Activated naive CD4-positive, alpha-beta T cell (primary cell): ENCODE data around the gene DCAF12L2.
"Not testable (repeated sequence)": the region's sequence is repeated elsewhere in the genome, so short reads cannot be mapped to it uniquely, and the experiment has no call there.

Source experiments
- DNase-seq, 4 experiments: peaks; one replicate each; lab custom pipeline; 2025; lab: John Stamatoyannopoulos, UW

Gene DCAF12L2

DNA sequence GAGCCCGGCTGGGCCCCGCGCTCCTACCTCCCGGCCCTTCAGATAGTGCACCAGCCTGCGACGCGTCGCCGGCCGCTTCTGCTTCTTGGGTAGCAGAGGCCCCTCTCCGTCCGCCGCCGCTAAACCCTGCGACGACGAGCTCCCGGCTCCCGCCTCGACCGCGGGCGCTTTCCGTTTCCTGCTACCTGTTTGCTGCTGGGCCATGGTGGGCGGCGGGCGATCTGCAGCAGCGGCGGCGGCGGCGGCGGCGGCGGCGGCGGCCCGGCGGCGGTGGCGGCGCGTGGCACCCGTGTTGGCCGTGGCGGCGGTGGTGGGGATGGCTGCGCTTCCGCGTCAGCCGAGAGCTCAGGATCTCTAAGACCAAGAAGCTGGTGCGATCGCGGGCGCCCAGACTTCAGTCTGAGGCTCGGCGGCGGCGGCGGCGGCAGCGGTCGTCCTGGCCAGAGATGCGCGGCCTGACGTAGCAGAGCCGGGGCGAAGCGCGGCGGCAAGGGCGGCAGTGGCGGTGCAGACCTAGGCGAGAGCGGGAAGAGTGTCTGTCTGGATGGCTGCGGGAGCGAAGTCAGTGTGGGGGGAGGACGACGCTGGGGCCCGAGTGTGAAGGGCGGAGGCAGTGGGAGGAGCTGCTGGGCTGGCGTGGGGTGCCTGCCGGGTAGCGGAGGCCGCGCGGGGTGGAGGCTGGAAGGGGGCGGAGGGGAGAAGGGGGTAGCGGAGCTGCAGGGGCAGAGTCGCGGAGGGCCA is at the start of gene DCAF12L2:
DCAF12L2 (minus strand) TSS at position 569 of the 741 bp plus-strand sequence; CDS start at position 204, 365 bp downstream.
- DNase-seq, result no peak

DNA sequence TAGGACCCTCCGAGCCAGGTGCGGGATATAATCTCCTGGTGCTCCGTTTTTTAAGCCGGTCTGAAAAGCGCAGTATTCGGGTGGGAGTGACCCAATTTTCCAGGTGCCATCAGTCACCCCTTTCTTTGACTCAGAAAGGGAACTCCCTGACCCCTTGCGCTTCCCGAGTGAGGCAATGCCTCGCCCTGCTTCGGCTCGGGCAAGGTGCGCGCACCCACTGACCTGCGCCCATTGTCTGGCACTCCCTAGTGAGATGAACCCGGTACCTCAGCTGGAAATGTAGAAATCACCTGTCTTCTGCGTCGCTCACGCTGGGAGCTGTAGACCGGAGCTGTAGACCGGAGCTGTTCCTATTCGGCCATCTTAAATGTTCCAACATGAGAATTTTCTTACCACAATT is 24.8 kb upstream of the DCAF12L2 start:
- not testable (repeated sequence) for DNase-seq

DNA sequence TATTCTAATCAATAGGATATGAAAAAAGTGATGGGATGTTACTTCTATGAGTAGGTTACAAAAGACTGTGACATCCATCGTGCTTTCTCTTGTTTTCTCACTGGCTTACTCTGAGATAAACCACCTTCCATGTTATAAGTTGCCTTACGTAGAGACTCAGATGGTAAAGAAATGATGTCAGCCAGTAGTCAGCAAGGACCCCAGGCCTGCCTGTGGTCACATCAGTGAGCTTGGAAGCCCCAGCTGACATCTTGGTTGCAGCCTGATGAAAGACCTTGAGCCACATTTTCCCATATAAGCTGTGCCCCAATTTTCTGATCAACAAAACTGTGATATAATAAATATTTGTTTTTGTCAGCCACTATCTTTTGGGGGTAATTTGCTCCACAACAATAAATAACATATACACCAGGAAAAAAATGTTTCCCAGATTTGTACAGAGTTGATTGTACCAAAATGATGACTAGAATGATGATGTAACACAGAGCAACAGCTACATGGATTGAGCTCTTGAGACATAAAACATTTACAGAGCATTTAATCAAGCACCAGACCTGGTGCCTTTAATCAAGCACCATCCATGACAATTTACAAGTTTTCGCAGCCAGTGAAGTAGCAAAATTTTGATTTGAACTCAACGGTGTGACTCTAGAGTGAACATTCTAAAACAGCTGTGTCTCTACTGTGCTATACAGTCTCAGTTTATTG is 11.2 kb upstream of the DCAF12L2 start:
- no peak for DNase-seq

DNA sequence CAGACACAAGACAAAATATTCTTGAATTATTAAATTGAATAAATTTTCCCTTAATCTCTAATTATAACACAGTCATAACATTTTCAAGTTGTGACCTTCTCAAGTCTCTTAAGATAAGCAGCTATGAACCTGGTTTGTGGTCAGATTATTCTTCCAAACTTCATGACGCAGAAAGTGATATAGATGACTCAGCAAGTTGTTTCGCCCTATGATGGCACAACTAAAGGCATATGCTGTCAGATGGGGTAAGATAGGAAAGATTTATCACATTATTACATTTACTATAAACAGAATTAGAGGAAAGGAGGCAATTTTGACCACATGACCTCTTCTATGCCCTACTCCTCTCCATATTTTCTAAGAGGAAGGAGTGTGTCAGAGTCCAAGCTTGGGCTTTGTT is 4.6 kb upstream of the DCAF12L2 start:
- no peak for DNase-seq

DNA sequence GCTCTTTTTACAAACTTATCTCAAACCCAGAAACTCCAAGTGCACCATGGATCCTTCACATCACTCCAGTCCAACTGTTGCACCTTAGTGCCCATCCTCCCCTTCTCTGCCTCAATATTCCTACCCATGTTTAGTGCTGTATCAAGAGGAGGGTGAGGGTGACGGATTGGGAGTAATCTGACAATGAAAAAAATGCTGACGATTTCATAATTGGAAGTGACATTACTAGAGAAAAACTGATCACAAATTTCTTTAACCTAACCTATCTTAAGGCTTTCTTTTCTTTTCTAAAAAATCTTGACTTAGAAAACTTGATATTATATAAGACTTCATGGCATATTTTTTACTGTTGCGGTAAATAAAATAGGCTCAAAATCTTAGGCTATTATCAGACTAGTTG is 1.5 kb upstream of the DCAF12L2 start:
- no peak for DNase-seq

DNA sequence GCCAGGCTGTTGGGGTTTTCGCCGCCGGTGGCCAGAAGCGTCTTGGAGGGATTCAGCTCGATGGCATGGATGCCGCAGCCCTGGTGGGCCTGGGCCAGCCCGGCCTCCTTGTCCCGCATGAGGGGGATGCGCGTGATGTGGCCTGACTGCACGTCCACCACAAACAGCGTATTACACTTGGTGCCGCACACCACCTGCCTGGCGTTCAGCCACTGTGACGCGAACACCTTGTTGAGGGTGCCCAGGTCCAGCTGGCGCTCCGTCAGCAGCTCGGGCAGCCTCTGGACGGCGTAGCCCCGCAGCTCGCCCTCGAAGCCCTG is 728 bp downstream of the DCAF12L2 start:
- no peak for DNase-seq

DNA sequence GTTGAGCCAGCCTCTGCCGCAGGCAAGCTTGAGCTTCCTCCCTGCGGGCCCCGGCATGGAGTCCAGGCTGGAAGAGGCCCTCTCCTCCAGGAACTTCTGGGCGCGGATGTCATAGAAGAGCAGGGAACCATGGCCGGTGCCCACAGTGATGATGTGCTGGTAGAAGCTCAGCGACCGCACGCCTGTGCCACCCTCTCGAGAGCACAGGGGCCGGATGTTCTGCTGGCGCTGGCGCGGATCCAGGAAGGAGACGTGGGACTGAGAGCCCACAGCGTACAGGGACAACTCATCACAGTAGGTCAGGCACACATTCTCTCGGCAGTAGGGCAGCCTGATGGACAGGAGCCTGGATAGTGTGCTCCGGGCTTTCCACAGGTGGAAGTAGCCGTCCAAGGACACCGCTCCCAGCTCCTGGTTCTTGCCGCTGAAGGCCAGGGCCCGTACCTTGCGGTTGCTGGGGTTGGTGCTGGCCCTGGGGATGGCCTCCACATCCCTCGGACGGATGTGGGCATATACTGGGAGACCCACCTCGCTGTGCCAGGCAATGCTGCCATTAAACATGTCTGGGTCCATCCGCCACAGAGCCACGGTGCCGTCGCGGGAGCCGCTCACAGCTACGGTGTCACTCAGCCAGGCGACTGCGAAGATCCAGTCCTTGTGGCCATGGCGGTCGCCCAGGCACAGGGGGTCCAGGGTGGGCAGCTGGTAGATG is 1.2 kb downstream of the DCAF12L2 start:
- DNase-seq, result no peak

DNA sequence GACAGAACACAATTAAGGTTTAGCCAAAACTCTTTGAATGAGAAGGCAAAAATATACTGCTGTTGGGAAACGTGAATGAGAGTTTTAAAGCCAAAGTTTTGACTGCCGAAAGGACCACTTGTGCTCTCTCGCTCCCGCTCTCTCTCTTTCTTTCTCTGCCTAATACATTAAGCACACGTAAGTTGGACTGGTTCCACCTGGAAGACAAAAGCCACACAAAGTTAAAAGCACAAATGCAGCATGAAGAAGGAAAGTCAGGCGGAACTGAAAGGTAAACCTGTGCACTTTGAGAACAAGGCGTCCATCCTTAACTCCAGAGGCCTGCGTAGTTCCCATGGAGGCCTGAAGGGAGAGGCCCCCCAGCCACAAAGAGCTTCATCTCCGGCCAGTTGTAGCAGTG is 1.9 kb downstream of the DCAF12L2 start:
- no peak for DNase-seq

DNA sequence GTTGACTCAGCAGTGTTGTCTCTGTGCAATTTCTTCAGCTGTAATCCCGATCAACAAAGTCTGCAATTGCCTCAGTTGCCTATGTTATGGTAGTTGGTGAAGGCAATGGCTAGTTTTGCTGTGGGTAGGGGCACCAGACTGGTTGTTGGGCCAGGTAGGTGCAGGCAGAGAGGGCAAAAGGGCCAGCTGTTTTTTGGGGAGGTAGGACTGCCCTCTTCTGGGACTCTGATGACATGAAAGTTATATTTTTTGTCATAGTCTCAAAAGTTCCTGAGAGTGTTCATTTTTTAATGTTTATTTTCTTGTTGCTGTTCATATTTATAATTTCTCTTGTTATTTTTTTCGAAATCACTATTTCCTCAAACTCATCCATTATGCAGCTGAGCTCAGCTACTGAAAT is 25.1 kb downstream of the DCAF12L2 start:
- no peak for DNase-seq

DNA sequence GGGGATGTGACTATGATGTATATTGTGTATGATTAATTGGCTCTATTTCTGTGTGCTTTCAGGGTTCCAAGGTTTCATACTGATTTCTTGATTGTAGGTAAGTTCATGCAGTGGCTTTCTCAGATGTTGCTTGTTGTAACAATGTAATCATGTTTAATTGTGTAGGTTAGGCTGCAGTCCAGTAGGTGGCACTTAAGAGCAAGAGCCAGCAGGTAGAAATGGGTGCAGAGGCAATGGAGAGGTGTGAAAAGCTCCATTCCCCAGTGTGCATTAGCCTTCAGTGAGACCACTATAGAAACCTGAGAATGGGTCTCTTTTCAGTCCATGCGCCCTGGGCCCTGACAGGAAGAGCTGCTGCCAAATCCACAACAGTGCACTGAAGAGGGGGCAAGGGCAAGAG is 28.2 kb downstream of the DCAF12L2 start:
- DNase-seq, result no peak

DNA sequence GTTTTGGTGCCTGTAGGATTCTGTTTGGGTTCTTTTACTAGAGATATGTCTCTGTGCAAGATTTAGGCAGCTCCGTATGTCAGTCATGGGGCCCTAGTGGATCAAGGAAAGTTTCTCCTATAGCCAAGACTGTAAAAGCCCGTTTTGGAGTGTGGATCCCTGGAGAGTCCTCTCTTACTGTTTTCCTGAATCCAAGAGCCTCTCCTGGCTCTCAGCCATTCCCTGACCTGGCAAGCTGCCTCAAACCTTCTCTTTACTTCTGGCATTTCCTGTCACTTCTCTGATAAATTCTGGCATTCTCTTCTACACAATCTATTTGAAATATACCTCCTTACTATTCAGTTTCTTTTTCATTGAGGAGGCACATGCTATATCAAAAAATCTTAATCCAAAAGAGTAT is 41.4 kb downstream of the DCAF12L2 start:
- no peak for DNase-seq
